ENCODE results near the gene CSRNP3. TPM values are rescaled to one million over a fixed set of nuclear protein-coding genes. Genes with fewer than 3 reads are reported as not detected.

The CSRNP3 gene
- total RNA-seq, 1 experiment from 2014 or later = not detected

DNA sequence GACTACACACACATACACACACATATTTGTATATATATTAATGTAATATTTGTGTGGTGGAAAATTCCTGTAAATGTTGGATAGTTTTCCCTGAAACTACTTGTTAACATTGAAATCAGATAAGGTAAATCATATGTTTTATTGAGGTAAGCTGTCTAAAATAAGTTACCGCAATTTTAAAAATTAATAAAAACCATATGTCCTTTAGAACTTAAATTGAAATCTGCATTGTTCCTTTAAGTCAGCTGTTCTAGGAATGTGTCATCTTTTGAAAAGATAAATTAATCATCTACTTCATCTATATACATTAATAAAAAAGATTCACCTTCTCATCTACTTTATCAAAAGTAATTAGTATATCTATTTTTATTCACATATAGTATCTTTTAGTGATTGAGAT lies 102.0 kb downstream of the CSRNP3 start:
- intact Hi-C loops (cut with micrococcal nuclease; ENCODE audit: unreplicated experiment) = no loop called here
- POLR2A ChIA-PET = no interaction called here

DNA sequence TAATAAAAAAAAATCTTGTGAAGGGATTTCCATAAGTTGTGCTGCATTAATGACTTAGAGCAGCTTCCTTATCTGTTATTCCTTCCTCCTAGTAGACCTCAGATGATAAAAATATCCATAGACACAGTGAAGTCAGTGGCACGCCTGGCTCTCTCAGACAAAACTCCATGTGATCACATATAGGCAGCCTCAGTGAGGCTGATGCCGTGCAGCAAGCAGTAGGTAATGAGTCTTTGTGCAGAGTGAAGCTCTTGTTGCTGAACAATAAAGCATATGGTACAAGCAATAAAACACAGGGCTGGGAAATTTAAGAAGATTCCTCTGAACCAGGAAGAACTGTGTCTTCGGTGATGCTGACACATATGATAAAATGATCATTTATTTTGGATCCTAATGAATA lies 102.7 kb downstream of the CSRNP3 start:
- Histone ChIP-seq H3K4me1 (ENCODE audit: control insufficient read depth, insufficient read depth, low read length) (no peaks in the 10 kb centered on the region), H3K36me3 (ENCODE audit: control insufficient read depth, insufficient read depth, low read length) (no peaks in the 10 kb centered on the region), H3K27me3 (ENCODE audit: control insufficient read depth, insufficient read depth, low read length) (0 out of 2 replicates have a peak, but pooled peaks cover 2% of the 10 kb centered on the region), H3K27ac (ENCODE audit: low read length) (no peak overlapping the region), H3K9me3 (ENCODE audit: control insufficient read depth, insufficient read depth, low read depth, low read length) (no peaks in the 10 kb centered on the region), H3K4me3 (ENCODE audit: low read depth in 2 of 2, low read length in 2 of 2) (no peak overlapping the region)
- ChIA-PET CTCF (no interaction called here), POLR2A (no interaction called here)
- no peak for ATAC-seq
- intact Hi-C loops (cut with micrococcal nuclease; ENCODE audit: unreplicated experiment) (no loop called here), in situ Hi-C loops (cut with HindIII; ENCODE audit: low pct_unique_long_range_greater_than_20kb, low sequenced_read_pairs) (no loop called here)
- no peak for DNase-seq (ENCODE audit: low read depth, low spot score)
- BruUV-seq (replicated peaks) = no TSS peak
- TF ChIP-seq SIN3A (IDR thresholded peaks at IDR 0.05; ENCODE audit: borderline replicate concordance, insufficient read depth, low read depth, low read length) (no peak), POLR2AphosphoS5 (IDR thresholded peaks at IDR 0.05; ENCODE audit: low read depth, low read length) (no peak), TCF7L2 (IDR thresholded peaks at IDR 0.05; ENCODE audit: low read depth, low read length) (no peak)
- TF ChIP-seq, protein P1, sequence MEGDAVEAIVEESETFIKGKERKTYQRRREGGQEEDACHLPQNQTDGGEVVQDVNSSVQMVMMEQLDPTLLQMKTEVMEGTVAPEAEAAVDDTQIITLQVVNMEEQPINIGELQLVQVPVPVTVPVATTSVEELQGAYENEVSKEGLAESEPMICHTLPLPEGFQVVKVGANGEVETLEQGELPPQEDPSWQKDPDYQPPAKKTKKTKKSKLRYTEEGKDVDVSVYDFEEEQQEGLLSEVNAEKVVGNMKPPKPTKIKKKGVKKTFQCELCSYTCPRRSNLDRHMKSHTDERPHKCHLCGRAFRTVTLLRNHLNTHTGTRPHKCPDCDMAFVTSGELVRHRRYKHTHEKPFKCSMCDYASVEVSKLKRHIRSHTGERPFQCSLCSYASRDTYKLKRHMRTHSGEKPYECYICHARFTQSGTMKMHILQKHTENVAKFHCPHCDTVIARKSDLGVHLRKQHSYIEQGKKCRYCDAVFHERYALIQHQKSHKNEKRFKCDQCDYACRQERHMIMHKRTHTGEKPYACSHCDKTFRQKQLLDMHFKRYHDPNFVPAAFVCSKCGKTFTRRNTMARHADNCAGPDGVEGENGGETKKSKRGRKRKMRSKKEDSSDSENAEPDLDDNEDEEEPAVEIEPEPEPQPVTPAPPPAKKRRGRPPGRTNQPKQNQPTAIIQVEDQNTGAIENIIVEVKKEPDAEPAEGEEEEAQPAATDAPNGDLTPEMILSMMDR (IDR thresholded peaks at IDR 0.05) = no peak
- TF ChIP-seq, protein P2, sequence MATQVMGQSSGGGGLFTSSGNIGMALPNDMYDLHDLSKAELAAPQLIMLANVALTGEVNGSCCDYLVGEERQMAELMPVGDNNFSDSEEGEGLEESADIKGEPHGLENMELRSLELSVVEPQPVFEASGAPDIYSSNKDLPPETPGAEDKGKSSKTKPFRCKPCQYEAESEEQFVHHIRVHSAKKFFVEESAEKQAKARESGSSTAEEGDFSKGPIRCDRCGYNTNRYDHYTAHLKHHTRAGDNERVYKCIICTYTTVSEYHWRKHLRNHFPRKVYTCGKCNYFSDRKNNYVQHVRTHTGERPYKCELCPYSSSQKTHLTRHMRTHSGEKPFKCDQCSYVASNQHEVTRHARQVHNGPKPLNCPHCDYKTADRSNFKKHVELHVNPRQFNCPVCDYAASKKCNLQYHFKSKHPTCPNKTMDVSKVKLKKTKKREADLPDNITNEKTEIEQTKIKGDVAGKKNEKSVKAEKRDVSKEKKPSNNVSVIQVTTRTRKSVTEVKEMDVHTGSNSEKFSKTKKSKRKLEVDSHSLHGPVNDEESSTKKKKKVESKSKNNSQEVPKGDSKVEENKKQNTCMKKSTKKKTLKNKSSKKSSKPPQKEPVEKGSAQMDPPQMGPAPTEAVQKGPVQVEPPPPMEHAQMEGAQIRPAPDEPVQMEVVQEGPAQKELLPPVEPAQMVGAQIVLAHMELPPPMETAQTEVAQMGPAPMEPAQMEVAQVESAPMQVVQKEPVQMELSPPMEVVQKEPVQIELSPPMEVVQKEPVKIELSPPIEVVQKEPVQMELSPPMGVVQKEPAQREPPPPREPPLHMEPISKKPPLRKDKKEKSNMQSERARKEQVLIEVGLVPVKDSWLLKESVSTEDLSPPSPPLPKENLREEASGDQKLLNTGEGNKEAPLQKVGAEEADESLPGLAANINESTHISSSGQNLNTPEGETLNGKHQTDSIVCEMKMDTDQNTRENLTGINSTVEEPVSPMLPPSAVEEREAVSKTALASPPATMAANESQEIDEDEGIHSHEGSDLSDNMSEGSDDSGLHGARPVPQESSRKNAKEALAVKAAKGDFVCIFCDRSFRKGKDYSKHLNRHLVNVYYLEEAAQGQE (IDR thresholded peaks at IDR 0.05; ENCODE audit: insufficient read depth in 1 of 2, low read depth in 2 of 2, low read length in 1 of 2) = no peak

More for the DNA sequence above, 102.0 kb downstream of the CSRNP3 start:
- H3K27me3 ChIP-seq (ENCODE audit: control insufficient read depth, insufficient read depth, low read length) = 0 out of 2 replicates have a peak, but pooled peaks cover 2% of the 10 kb centered on the region
- no peaks in the 10 kb centered on the region for H3K4me1 ChIP-seq (ENCODE audit: control insufficient read depth, insufficient read depth, low read length)
- no peaks in the 10 kb centered on the region for H3K9me3 ChIP-seq (ENCODE audit: control insufficient read depth, insufficient read depth, low read depth, low read length)
- TF ChIP-seq POLR2AphosphoS5 (IDR thresholded peaks at IDR 0.05; ENCODE audit: low read depth, low read length) (no peak), TCF7L2 (IDR thresholded peaks at IDR 0.05; ENCODE audit: low read depth, low read length) (no peak), SIN3A (IDR thresholded peaks at IDR 0.05; ENCODE audit: borderline replicate concordance, insufficient read depth, low read depth, low read length) (no peak)
- TF ChIP-seq, protein P1 (IDR thresholded peaks at IDR 0.05) = no peak
- TF ChIP-seq, protein P2 (IDR thresholded peaks at IDR 0.05; ENCODE audit: insufficient read depth in 1 of 2, low read depth in 2 of 2, low read length in 1 of 2) = no peak
- no peak for ATAC-seq
- no peak overlapping the region for H3K4me3 ChIP-seq (ENCODE audit: low read depth in 2 of 2, low read length in 2 of 2)
- in situ Hi-C loops (cut with HindIII; ENCODE audit: low pct_unique_long_range_greater_than_20kb, low sequenced_read_pairs) = no loop called here
- DNase-seq (ENCODE audit: low read depth, low spot score) = no peak
- no peak overlapping the region for H3K27ac ChIP-seq (ENCODE audit: low read length)
- CTCF ChIA-PET = no interaction called here
- BruUV-seq (replicated peaks) = no TSS peak
- H3K36me3 ChIP-seq (ENCODE audit: control insufficient read depth, insufficient read depth, low read length) = no peaks in the 10 kb centered on the region

All from Panc1 (cell line).